HepG2 (cell line): ENCODE measurements around the gene RETREG2. TPM values are rescaled to one million over a fixed set of nuclear protein-coding genes. Genes with fewer than 3 reads are reported as not detected.

ENCODE experiments used
- AKAP8 ChIP-seq: sonication (generic); formaldehyde crosslinking; IDR thresholded peaks from 2 replicates; pipeline ENCODE4 v1.5.1; 2020; ENCODE audit warnings: mild to moderate bottlenecking, missing genetic modification reagents
- HNF1B ChIP-seq: sonication (generic); formaldehyde crosslinking; IDR thresholded peaks from 2 replicates; pipeline ENCODE4 v1.5.1; 2020; ENCODE audit warnings: mild to moderate bottlenecking, moderate library complexity, missing genetic modification reagents
- KAT7 ChIP-seq: IDR thresholded peaks from 2 replicates; pipeline ENCODE4 v1.6.1; 2018; ENCODE audit warnings: borderline replicate concordance, missing compliant biosample characterization
- MEF2D ChIP-seq: sonication (generic); formaldehyde crosslinking; IDR thresholded peaks from 2 replicates; pipeline ENCODE4 v1.5.1; 2020; ENCODE audit warnings: mild to moderate bottlenecking, missing genetic modification reagents
- SP2 ChIP-seq: sonication (generic); formaldehyde crosslinking; IDR thresholded peaks from 2 replicates; pipeline ENCODE4 v1.5.1; 2020; ENCODE audit warnings: mild to moderate bottlenecking, missing genetic modification reagents
- THAP9 ChIP-seq: sonication (generic); formaldehyde crosslinking; IDR thresholded peaks from 2 replicates; pipeline ENCODE4; 2020; ENCODE audit warnings: missing genetic modification reagents, mild to moderate bottlenecking, borderline replicate concordance
- ZNF160 ChIP-seq: sonication (generic); formaldehyde crosslinking; IDR thresholded peaks from 2 replicates; pipeline ENCODE4 v1.8.0; 2022; ENCODE audit warnings: mild to moderate bottlenecking, inconsistent platforms, missing genetic modification reagents
- ZNF230 ChIP-seq: sonication (generic); formaldehyde crosslinking; IDR thresholded peaks from 2 replicates; pipeline ENCODE4 v1.4.0; 2020; ENCODE audit warnings: mild to moderate bottlenecking, missing genetic modification reagents
- ZNF572 ChIP-seq: sonication (generic); formaldehyde crosslinking; IDR thresholded peaks from 2 replicates; pipeline ENCODE4 v1.5.1; 2020; ENCODE audit warnings: mild to moderate bottlenecking, missing genetic modification reagents
- ZNF607 ChIP-seq: sonication (generic); formaldehyde crosslinking; IDR thresholded peaks from 2 replicates; pipeline ENCODE4 v1.5.1; 2020; ENCODE audit warnings: missing genetic modification reagents, mild to moderate bottlenecking, borderline replicate concordance
- ZNF816 ChIP-seq: sonication (generic); formaldehyde crosslinking; IDR thresholded peaks from 2 replicates; pipeline ENCODE4 v1.8.0; 2022; ENCODE audit warnings: missing genetic modification reagents, mild to moderate bottlenecking, borderline replicate concordance
- ZSCAN12 ChIP-seq: sonication (generic); formaldehyde crosslinking; IDR thresholded peaks from 2 replicates; pipeline ENCODE4 v1.9.0; 2021; ENCODE audit warnings: mild to moderate bottlenecking, missing genetic modification reagents
- ZSCAN22 ChIP-seq: sonication (generic); formaldehyde crosslinking; IDR thresholded peaks from 2 replicates; pipeline ENCODE4 v1.4.0; 2020; ENCODE audit warnings: mild to moderate bottlenecking, missing genetic modification reagents
- polyA plus RNA-seq, 8 experiments: library from polyadenylated mRNA; depleted of rRNA in 3 of 8; stranded (reverse) in 7 of 8; unstranded in 1 of 8; fragments of >200 nt; fragmentation: Illumina TruSeq in 4 of 8; extraction: Trizol in 4 of 8; gene quantifications; 2 replicates each; pipeline versions ENCODE4 v1.2.1 to v1.2.3, GENCODE V29; 2011 to 2016; ENCODE audit warnings: low read depth in 4 of 8, missing spikeins in 1 of 8, mixed read lengths in 1 of 8; ENCODE audit not compliant: insufficient read depth in 1 of 8
- total RNA-seq, 5 experiments: library from RNA; depleted of rRNA; stranded (reverse); fragments of >200 nt; fragmentation: Illumina TruSeq; extraction: Trizol; gene quantifications; 2 replicates each; pipeline ENCODE4 v1.2.3, GENCODE V29; 2016; ENCODE audit warnings: low read depth in 1 of 5
- TF ChIP-seq, protein P1 (sequence below): sonication (generic); formaldehyde crosslinking; IDR thresholded peaks from 2 replicates; pipeline ENCODE4 v1.4.0; 2020; ENCODE audit warnings: mild to moderate bottlenecking, missing genetic modification reagents

Gene RETREG2
- total and polyA plus RNA-seq, 2 of the 13 experiments (the other 11 are each of a cell fraction or from before 2014, with no cell fraction given), result 86.0 to 134 TPM

- no peak for TF ChIP-seq ZNF160 (CRISPR knock-in tag)
- no peak for TF ChIP-seq ZSCAN22
- 0 out of 2 replicates have a peak, but pooled peaks have one; percentile 6 for TF ChIP-seq MEF2D (CRISPR knock-in tag)
- TF ChIP-seq SP2 (CRISPR knock-in tag), result no peak
- TF ChIP-seq ZNF572 (CRISPR knock-in tag), result peak; percentile 95
- TF ChIP-seq ZNF230 (CRISPR knock-in tag), result no peak
- peak; percentile 36; the same call in 1 of the 2 replicates for TF ChIP-seq THAP9
- TF ChIP-seq, protein P1, sequence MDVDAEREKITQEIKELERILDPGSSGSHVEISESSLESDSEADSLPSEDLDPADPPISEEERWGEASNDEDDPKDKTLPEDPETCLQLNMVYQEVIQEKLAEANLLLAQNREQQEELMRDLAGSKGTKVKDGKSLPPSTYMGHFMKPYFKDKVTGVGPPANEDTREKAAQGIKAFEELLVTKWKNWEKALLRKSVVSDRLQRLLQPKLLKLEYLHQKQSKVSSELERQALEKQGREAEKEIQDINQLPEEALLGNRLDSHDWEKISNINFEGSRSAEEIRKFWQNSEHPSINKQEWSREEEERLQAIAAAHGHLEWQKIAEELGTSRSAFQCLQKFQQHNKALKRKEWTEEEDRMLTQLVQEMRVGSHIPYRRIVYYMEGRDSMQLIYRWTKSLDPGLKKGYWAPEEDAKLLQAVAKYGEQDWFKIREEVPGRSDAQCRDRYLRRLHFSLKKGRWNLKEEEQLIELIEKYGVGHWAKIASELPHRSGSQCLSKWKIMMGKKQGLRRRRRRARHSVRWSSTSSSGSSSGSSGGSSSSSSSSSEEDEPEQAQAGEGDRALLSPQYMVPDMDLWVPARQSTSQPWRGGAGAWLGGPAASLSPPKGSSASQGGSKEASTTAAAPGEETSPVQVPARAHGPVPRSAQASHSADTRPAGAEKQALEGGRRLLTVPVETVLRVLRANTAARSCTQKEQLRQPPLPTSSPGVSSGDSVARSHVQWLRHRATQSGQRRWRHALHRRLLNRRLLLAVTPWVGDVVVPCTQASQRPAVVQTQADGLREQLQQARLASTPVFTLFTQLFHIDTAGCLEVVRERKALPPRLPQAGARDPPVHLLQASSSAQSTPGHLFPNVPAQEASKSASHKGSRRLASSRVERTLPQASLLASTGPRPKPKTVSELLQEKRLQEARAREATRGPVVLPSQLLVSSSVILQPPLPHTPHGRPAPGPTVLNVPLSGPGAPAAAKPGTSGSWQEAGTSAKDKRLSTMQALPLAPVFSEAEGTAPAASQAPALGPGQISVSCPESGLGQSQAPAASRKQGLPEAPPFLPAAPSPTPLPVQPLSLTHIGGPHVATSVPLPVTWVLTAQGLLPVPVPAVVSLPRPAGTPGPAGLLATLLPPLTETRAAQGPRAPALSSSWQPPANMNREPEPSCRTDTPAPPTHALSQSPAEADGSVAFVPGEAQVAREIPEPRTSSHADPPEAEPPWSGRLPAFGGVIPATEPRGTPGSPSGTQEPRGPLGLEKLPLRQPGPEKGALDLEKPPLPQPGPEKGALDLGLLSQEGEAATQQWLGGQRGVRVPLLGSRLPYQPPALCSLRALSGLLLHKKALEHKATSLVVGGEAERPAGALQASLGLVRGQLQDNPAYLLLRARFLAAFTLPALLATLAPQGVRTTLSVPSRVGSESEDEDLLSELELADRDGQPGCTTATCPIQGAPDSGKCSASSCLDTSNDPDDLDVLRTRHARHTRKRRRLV, result 0 out of 2 replicates have a peak, but pooled peaks have one; percentile 11
- 0 out of 2 replicates have a peak, but pooled peaks have one; percentile 6 for TF ChIP-seq AKAP8 (CRISPR knock-in tag)
- TF ChIP-seq ZNF816 (CRISPR knock-in tag), result no peak
- peak; percentile 59; the same call in 1 of the 2 replicates for TF ChIP-seq HNF1B (CRISPR knock-in tag)
- TF ChIP-seq KAT7 (CRISPR knock-in tag), result peak; percentile 76; the same call in 1 of the 2 replicates
- TF ChIP-seq ZSCAN12 (CRISPR knock-in tag), result no peak
- TF ChIP-seq ZNF607 (CRISPR knock-in tag), result no peak
These were observed 1.9 kb upstream of the RETREG2 start (continued) for GRCh38 chr2:219175928-219176817.
